ENCODE results near the gene SF3B4.
"Not testable (repeated sequence)": the region's sequence is repeated elsewhere in the genome, so short reads cannot be mapped to it uniquely, and the experiment has no call there.

SF3B4 gene

DNA sequence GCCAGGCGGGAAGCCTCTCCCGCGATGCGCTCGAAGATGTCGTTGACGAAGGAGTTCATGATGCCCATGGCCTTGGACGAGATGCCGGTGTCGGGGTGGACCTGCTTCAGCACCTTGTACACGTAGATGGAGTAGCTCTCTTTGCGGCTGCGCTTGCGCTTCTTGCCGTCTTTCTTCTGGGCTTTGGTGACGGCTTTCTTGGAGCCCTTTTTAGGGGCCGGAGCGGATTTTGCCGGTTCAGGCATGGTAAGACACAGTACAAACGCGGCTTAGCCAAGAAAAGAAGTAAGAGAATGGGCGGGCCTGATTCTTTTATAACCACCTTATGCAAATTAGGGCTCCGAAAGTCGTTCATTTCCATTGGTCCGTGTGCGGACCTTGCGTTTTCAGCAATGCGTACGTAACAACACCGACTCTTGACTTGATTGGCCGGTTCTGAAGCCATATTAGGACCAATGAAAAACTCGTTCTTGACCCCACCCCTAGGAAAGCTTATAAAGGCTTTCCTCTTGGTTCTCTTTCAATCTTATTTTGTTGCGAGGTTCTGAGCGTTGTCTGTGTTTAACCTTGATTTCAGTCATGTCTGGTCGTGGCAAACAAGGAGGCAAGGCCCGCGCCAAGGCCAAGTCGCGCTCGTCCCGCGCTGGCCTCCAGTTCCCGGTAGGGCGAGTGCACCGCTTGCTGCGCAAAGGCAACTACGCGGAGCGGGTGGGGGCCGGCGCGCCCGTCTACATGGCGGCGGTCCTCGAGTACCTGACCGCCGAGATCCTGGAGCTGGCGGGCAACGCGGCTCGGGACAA lies 41.0 kb downstream of the SF3B4 start:
- peak; percentile 97 for DNase-seq

DNA sequence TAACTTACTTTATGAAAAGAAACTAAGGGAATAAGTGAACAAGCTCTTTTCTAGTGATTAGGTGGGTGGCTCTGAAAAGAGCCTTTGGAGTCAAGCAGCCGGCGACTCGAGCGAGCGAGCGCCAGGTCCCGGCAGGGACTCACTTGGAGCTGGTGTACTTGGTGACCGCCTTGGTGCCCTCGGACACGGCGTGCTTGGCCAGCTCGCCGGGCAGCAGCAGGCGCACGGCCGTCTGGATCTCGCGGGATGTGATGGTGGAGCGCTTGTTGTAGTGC lies 41.5 kb downstream of the SF3B4 start:
- DNase-seq: not testable (repeated sequence)

DNA sequence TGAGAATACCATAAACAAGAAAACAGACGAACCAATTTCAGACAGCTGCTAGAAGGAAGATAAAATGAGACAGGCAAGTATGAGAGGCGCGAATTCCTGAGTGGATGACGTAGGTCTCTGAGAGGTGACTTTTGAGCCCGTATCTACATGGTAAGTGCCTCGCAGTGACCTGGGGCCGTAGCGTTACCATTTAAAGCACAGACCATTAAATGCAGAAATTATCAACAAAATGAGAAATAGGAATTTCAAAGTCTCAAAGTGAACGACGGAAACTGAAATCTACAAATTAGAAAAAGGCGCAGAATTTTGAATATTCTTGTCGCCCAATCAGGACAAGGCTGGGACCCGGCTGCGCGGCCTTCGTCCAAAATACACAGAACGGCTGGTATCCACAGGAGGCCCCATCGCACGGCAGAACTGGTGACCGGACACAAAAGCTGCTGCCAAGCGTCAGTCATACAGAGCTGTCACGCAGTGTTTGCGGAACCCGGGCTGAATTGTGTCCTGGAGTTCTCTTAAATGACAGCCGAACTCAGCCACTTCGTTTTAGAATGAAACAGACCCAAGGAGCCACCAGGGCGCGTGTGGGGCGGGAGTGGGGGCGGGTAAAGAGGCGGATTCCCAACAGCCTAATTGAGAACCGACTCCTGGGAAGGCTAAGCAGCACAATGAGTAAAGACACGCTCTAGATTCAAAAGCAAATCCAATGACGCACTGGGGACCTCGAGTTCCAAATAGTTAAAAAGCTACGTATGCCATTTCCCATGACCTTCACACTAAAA lies 42.1 kb downstream of the SF3B4 start:
- DNase-seq: peak; percentile 82

DNA sequence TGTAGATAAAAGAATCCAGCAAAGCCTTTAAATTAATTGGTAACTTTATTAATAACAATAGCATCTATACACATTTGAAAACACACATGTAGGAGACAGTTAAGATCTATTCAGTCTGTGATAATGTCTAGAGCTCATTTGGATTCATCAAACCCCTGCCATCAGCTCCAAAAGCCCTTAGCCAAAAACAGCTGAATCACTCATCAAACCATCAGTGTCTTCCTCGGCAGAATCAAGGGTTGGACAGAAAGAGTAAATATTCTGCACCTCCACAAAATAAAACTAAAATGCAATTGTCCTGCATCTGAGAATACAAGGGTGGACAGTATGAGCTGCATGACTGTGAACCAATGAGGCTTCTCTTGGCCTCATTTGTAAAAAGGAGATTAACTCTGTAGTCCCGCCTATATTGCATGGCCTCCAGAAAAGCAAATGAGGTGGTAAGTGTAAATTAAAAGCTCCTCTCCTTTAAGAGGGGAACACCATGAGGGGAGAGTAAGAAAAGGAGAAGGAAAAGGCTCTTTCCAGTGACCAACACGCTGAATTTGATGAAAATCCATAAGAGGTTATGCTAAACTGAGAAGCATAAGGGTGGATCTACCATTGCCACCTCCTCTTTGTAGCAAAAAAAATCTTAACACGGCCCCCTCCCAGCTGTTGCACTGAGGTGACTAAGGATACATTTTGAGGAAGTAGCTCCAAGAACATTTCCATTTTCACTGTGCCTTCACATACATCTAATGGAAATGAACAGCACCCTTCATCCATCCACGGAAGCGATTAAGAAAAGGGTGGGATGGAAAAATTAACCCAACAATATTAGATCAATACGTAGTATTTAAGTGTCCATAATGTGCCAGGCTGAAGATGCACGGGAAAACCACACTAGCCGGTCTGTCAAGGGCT lies 42.9 kb downstream of the SF3B4 start:
- DNase-seq: peak; percentile 43

DNA sequence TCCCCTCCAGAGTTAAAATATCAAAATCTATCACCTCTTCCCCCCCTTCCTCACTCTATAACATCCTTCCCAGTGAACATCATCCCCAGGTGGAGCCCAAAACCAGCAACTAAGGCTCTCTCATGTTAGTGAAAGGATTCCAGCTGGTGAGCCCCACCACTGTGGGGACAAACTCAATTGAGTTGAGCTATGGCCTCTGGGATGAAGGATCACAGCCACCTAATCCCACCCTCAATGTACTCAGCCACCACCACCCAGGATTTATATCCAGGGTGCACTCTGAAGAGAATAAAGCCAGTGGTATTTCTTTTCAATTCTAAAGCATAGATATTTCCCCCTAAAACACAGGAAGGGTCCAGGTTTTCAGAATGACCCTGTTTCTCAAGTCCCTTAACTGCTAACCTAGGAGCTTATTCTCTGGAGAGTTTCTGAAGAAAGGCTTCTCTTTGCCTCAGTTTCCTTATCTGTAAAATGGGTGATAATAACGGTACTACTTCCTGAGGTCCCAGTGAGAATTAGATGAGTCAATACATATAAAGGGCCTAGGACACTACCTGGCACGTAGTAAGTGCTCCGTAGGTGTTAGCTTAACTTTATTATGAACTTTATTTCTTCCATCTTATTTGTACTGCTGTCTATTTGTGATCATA lies 43.9 kb downstream of the SF3B4 start:
- DNase-seq: no peak

DNA sequence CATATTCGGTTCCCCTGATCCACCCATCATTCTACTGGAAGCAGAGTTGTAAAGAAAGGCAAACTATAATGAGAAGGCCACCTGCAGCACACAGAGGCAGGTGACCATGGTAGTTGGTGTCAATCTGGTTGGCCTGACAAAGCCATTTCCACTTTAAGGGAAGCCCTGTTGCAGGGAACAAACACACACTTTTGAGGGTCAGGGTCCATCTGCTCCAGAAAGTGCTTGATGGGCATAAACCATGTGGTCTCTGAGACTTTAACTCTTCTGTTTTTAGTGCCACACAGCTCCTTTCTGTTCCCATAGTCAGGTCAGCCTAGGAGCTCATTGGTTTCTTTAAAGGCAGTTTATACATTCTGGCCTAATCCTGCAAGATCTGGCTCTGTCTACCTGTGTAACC lies 45.7 kb downstream of the SF3B4 start:
- DNase-seq: no peak

DNA sequence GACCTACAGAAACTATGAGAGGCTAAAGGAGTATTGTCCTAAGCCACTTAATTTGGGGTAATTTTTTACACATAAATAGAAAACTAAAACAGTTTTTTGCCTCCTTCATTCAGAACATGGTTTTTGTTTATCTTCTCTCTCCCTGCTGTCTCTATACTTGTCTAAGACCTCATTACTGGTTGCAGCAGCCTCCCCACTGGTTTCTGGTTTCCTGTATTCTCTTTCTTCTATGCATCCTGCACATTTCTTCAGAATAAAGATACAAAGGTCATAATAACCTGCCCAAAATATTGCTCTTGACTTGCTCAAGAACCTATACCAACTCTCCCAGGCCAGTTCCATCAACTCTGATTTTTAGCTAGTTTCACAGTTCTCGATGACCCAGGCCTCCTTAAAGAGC lies 48.0 kb downstream of the SF3B4 start:
- DNase-seq: no peak

DNA sequence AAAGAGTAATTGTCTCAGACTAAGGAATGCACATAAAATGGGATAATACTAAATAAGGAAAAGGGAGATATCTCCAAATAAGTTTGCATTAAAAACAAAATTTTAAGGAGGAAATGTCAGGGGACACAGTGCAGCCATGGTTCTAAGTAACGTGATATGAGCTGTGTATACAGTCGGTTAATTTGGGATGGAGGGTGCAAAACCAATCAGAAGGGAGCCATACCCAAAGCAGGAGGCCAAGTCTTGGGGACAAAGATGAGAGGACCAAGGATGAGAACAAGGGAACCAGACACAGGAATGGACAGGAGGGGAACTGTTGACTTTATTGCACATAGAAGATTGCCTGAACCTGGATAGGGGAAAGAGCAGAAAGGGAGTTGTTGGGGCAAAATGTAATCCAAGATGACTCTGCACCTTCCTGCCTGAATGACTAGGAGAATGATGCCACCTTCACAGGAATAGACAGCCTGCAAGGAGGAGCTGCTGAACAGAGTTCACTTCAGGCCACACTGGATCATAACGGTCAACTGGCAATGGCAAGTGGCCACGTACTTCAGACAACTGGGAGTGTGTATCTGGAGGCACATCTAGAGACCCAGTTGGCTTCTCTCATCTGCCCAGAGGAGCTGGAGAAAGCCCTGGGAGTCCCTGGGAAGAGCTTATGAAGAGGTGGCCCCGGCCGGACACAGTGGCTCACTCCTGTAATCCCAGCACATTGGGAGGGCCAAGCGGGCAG lies 50.2 kb downstream of the SF3B4 start:
- DNase-seq: no peak
